ENCODE measurements around the gene MYLK4. TPM values are rescaled to one million over a fixed set of nuclear protein-coding genes. Genes with fewer than 3 reads are reported as not detected.

Gene MYLK4
- total RNA-seq, 2 donors from 2014 or later, result 0.45 to 1.7 TPM

- peaks cover 2% of the 10 kb centered on the region for H3K36me3 Mint-ChIP-seq (ENCODE audit: low read depth)
- no peak overlapping the region for H3K4me3 Mint-ChIP-seq
- no peaks in the 10 kb centered on the region for H3K27me3 Mint-ChIP-seq
- H3K4me1 Mint-ChIP-seq, result no peaks in the 10 kb centered on the region
- no peak overlapping the region for H3K27ac Mint-ChIP-seq
- DNase-seq (no peak), ATAC-seq (no peak)
- no peaks in the 10 kb centered on the region for H3K9me3 ChIP-seq (ENCODE audit: control insufficient read depth, low read length, poor library complexity, severe bottlenecking)
Observed at GRCh38 chr6:2684766-2685754, 65.7 kb downstream of the MYLK4 start.

GRCh38 chr6:2684103-2684749 is 66.5 kb downstream of the MYLK4 start:
- H3K4me1 Mint-ChIP-seq, result no peaks in the 10 kb centered on the region
- DNase-seq (no peak), ATAC-seq (no peak)
- no peaks in the 10 kb centered on the region for H3K9me3 ChIP-seq (ENCODE audit: control insufficient read depth, low read length, poor library complexity, severe bottlenecking)
- no peaks in the 10 kb centered on the region for H3K27me3 Mint-ChIP-seq
- H3K4me3 Mint-ChIP-seq, result no peak overlapping the region
- peaks cover 2% of the 10 kb centered on the region for H3K36me3 Mint-ChIP-seq (ENCODE audit: low read depth)
- no peak overlapping the region for H3K27ac Mint-ChIP-seq

- H3K4me3 Mint-ChIP-seq, result no peak overlapping the region
- DNase-seq (no peak), ATAC-seq (no peak)
- H3K4me1 Mint-ChIP-seq, result no peaks in the 10 kb centered on the region
- H3K27me3 Mint-ChIP-seq, result no peaks in the 10 kb centered on the region
- H3K36me3 Mint-ChIP-seq (ENCODE audit: low read depth), result peaks cover 2% of the 10 kb centered on the region
- no peaks in the 10 kb centered on the region for H3K9me3 ChIP-seq (ENCODE audit: control insufficient read depth, low read length, poor library complexity, severe bottlenecking)
- H3K27ac Mint-ChIP-seq, result no peak overlapping the region
Observed at GRCh38 chr6:2680264-2680922, 70.3 kb downstream of the MYLK4 start.

- H3K27ac Mint-ChIP-seq, result no peak overlapping the region
- no peaks in the 10 kb centered on the region for H3K9me3 ChIP-seq (ENCODE audit: control insufficient read depth, low read length, poor library complexity, severe bottlenecking)
- no peak overlapping the region for H3K4me3 Mint-ChIP-seq
- H3K4me1 Mint-ChIP-seq, result peaks cover 2% of the 10 kb centered on the region
- DNase-seq, result no peak
- no peak for ATAC-seq
- peaks cover 5% of the 10 kb centered on the region for H3K36me3 Mint-ChIP-seq (ENCODE audit: low read depth)
- H3K27me3 Mint-ChIP-seq, result peaks cover 7% of the 10 kb centered on the region
Observed at GRCh38 chr6:2677080-2677593, 73.6 kb downstream of the MYLK4 start.

DNA sequence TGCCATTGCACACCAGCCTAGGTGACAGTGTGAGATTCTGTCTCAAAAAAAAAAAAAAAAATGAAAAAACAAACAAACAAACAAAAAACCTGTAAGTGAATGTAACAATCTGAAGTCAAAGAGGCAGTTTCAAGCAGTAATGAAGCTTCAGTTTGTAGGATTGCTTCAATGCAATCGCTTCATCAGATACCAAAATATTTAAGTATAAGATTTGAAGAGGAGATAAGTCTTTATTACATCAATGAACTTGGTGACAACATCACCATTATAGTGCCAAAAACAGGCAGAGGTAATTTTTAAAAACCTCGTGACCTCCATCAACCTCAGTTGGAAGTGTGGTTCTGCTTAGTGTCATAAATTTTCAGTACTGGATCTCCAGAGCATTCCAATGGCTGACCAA is 74.7 kb downstream of the MYLK4 start:
- DNase-seq (no peak), ATAC-seq (no peak)
- H3K9me3 ChIP-seq (ENCODE audit: control insufficient read depth, low read length, poor library complexity, severe bottlenecking), result no peaks in the 10 kb centered on the region
- Mint-ChIP-seq H3K27me3 (peaks cover 16% of the 10 kb centered on the region), H3K36me3 (ENCODE audit: low read depth) (peaks cover 10% of the 10 kb centered on the region), H3K27ac (no peak overlapping the region), H3K4me1 (peaks cover 4% of the 10 kb centered on the region), H3K4me3 (no peak overlapping the region)

DNA sequence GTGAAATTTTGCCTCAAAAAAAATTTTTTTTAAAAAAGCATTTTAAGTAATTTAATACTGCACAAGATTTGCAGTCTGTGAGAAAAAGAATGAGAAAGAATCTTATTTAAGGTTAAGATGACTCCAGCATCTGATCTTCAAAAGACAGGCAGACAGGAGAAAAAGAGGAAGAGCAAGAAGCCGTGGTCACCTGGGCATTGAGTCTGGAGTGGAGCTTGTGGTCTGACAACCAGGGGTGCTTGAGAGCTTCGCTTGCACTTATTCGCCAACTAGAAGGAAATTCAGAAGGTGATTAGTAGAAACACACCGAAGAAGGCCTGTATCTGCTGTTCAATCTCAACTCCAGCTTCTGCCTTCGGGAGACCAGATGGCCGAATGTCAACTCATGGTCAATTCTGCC is 75.9 kb downstream of the MYLK4 start:
- no peak for DNase-seq
- Mint-ChIP-seq H3K27me3 (peaks cover 20% of the 10 kb centered on the region), H3K4me1 (peaks cover 4% of the 10 kb centered on the region), H3K36me3 (ENCODE audit: low read depth) (peaks cover 10% of the 10 kb centered on the region), H3K4me3 (no peak overlapping the region), H3K27ac (no peak overlapping the region)
- H3K9me3 ChIP-seq (ENCODE audit: control insufficient read depth, low read length, poor library complexity, severe bottlenecking), result no peaks in the 10 kb centered on the region
- ATAC-seq, result no peak

DNA sequence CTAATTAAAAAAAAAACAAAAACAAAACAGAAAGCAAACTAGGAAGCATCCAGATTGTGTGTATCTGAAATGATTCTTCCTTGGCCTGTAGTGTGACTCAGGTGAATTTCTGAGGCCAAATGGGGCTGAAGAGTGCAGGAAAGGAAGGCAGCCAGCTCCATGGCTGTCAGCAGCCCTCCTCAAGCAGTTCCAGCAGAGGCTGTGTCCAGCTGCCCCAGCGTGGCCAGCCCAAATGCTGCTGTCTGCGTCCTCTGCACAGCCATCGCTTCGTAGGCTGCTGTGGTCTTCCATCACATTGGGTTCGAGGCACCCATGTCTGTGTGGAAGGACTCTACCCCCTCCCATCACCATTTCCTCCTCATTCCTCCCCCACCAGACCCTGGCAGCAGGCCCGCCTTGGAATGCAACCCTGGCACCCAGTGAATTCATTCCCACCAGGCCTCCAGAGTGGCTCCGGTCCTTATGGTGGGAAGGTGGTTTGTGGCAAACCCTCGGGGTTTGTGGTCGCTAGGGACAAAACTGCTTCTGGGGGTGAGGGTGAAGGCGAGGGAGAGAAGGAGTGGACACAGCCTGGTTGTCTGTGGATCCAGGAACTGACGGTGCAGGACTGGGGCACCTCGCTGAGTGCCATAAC is 81.5 kb downstream of the MYLK4 start:
- Mint-ChIP-seq H3K4me3 (no peak overlapping the region), H3K36me3 (ENCODE audit: low read depth) (peaks cover 10% of the 10 kb centered on the region), H3K4me1 (peaks cover 4% of the 10 kb centered on the region), H3K27ac (no peak overlapping the region), H3K27me3 (peaks cover 37% of the 10 kb centered on the region)
- DNase-seq (no peak), ATAC-seq (no peak)
- H3K9me3 ChIP-seq (ENCODE audit: control insufficient read depth, low read length, poor library complexity, severe bottlenecking), result no peaks in the 10 kb centered on the region

DNA sequence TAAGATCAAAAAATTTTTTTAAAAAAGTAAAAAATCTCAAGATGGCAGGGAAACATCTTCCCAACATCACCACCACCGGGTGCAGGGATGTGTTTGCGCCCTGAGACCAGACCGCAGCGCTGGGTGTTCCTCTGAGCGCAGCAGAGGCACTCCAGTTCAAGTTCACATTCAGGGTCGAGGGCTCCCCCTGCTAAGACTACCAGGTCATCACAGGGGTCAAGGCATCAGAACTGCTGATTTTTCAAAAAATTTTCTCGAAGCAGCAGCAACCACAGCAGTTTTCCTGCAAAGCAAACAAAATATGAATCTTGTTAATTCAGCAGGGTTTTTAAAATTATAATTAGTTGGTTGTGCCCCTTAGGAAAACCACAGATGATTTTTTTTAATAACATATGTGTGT is 83.1 kb downstream of the MYLK4 start:
- no peaks in the 10 kb centered on the region for H3K9me3 ChIP-seq (ENCODE audit: control insufficient read depth, low read length, poor library complexity, severe bottlenecking)
- Mint-ChIP-seq H3K27me3 (peaks cover 30% of the 10 kb centered on the region), H3K4me1 (peaks cover 2% of the 10 kb centered on the region), H3K36me3 (ENCODE audit: low read depth) (peaks cover 5% of the 10 kb centered on the region), H3K4me3 (no peak overlapping the region), H3K27ac (no peak overlapping the region)
- DNase-seq (no peak), ATAC-seq (no peak)

- ATAC-seq, result no peak
- no peaks in the 10 kb centered on the region for H3K9me3 ChIP-seq (ENCODE audit: control insufficient read depth, low read length, poor library complexity, severe bottlenecking)
- peaks cover 2% of the 10 kb centered on the region for H3K4me1 Mint-ChIP-seq
- H3K36me3 Mint-ChIP-seq (ENCODE audit: low read depth), result peaks cover 5% of the 10 kb centered on the region
- no peak for DNase-seq
- no peak overlapping the region for H3K27ac Mint-ChIP-seq
- H3K4me3 Mint-ChIP-seq, result no peak overlapping the region
- peaks cover 30% of the 10 kb centered on the region for H3K27me3 Mint-ChIP-seq
Observed at GRCh38 chr6:2666906-2667575, 83.7 kb downstream of the MYLK4 start.

DNA sequence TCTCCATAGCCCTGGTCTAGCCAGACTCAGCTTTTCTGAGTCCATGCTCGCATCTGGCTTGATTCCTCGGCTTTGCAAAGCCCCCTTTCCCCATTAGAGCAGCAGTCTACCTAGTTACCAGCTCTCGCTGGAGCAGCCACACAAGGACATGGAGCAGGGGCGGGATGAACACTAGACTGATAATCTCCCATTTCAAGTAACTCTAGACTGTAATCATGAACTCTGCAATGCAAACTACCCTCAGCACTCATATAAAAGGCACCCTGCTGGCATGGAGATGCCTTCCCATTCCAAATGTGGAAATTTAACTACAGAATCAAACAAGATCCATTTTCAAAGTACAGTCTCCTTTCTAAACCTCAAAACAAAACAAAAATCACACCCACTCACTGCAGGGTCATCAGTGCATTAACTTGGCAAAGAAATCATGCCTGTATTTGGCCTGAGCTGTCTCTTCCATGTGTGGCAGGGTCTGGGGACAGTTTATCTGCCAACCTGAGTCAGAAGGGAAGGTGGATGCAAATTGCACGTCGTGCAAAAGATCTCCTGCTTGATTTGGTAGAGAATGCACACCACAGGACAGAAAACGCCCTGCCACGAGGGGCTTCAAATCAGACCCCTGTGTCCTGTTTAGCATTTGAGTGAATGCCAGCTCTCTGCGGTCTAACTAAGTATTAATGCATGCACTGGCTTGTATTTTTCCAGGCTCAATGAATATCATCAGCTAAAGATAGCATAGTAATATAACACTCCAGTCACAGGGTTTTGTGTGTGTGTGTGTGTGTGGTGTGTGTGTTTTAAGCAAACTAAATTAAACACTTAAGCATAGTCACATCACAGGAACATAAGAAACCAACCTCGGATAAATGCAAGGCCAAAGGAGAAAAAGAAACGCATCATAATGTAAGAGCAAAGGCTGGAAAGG is 85.3 kb downstream of the MYLK4 start:
- H3K9me3 ChIP-seq (ENCODE audit: control insufficient read depth, low read length, poor library complexity, severe bottlenecking), result no peaks in the 10 kb centered on the region
- no peaks in the 10 kb centered on the region for H3K36me3 Mint-ChIP-seq (ENCODE audit: low read depth)

DNA sequence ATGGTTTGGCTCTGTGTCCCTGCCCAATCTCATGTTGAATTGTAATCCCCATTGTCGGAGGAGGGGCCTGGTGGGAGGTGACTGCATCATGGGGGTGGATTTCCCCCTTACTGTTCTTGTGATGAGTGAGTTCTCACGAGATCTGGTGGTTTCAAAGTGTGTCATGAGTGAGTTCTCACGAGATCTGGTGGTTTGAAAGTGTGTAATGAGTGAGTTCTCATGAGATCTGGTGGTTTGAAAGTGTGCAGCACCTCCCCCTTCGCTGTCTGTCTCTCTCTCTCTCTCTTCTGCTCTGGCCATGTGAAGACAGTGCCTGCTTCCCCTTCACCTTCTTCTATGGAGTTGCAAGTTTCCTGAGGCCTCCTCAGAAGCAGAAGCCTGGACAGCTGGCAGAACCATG is 87.6 kb downstream of the MYLK4 start:
- Mint-ChIP-seq H3K27ac (no peak overlapping the region), H3K4me1 (peaks cover 3% of the 10 kb centered on the region), H3K4me3 (no peak overlapping the region), H3K36me3 (ENCODE audit: low read depth) (no peaks in the 10 kb centered on the region), H3K27me3 (peaks cover 25% of the 10 kb centered on the region)
- ATAC-seq, result no peak
- H3K9me3 ChIP-seq (ENCODE audit: control insufficient read depth, low read length, poor library complexity, severe bottlenecking), result no peaks in the 10 kb centered on the region
- no peak for DNase-seq

More for the DNA sequence above, 85.3 kb downstream of the MYLK4 start:
- Mint-ChIP-seq H3K4me1 (no peaks in the 10 kb centered on the region), H3K27me3 (peaks cover 17% of the 10 kb centered on the region), H3K27ac (no peak overlapping the region), H3K4me3 (no peak overlapping the region)
- no peak for DNase-seq
- ATAC-seq, result no peak

GRCh38 chr6:2661651-2662050 is 89.1 kb downstream of the MYLK4 start:
- Mint-ChIP-seq H3K4me1 (peaks cover 3% of the 10 kb centered on the region), H3K4me3 (no peak overlapping the region), H3K27me3 (peaks cover 29% of the 10 kb centered on the region)

More at GRCh38 chr6:2661651-2662050, 89.1 kb downstream of the MYLK4 start:
- Mint-ChIP-seq H3K27ac (no peak overlapping the region), H3K36me3 (ENCODE audit: low read depth) (peaks cover 2% of the 10 kb centered on the region)
- ATAC-seq (no peak), DNase-seq (no peak)
- no peaks in the 10 kb centered on the region for H3K9me3 ChIP-seq (ENCODE audit: control insufficient read depth, low read length, poor library complexity, severe bottlenecking)
